NCI-H345 treated with DMSO at 0.1 percent for 48 hours (cell line): ENCODE measurements around the gene CRHR1.

ENCODE experiments used
- DNase-seq: peaks from one replicate; lab custom pipeline; 2025; ENCODE audit not compliant: unreplicated experiment; lab: John Stamatoyannopoulos, UW

The CRHR1 gene

GRCh38 chr17:45757431-45758218, 26.5 kb upstream of the CRHR1 start:
- no peak for DNase-seq

GRCh38 chr17:45758544-45758943, 25.6 kb upstream of the CRHR1 start:
- no peak for DNase-seq

GRCh38 chr17:45759761-45760160, 24.4 kb upstream of the CRHR1 start:
- DNase-seq = no peak

- DNase-seq = no peak
Measured at GRCh38 chr17:45761957-45762565, 22.1 kb upstream of the CRHR1 start.

- no peak for DNase-seq
Measured at GRCh38 chr17:45763182-45763581, 20.9 kb upstream of the CRHR1 start.

- no peak for DNase-seq
Measured at GRCh38 chr17:45764479-45764878, 19.6 kb upstream of the CRHR1 start.

- DNase-seq = no peak
Measured at GRCh38 chr17:45768000-45768399, 16.1 kb upstream of the CRHR1 start.

GRCh38 chr17:45770632-45771270, 13.4 kb upstream of the CRHR1 start:
- no peak for DNase-seq

GRCh38 chr17:45771271-45771959, 12.7 kb upstream of the CRHR1 start:
- DNase-seq = no peak

DNA sequence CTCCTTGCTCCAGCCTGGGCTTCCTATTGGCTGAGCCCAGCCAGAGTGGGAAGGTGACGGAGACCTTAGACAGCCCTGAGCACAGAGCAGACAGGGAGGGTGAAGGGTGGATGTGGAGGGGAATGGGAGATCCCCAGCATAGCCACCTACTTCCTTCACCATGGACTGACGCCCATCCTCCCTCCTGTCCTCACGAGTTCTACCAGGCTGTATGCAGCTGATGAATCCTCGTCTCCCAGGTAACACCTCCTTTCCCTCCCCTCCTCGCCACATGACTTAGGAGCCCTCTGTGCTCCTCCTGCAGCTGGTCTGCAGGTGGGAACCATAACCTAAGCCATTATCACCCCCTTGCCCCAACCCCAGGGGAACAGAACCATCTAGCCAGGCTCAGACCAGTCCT, 9.0 kb upstream of the CRHR1 start:
- DNase-seq = peak; percentile 74

DNA sequence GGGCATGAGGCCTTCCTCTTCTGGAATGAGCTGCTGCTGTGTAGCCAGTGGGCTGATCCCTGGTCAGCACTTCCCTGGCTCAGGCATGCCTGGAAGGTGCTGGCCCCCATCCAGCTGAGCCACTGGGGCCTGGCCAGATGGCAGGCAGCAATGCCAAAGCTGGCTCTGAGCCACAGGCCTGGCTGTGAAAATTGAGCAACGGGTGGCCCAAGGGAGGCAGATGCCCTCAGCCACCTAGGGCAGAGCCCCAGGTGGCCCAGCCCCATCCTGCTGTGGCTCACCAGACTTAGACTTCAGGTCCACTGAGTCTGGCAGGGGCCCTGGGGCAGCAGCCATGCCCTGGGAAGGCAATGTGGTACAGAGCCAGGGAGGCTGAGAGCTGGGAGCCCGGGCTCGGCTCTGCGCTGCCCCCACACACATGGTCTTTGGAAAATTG, 8.5 kb upstream of the CRHR1 start:
- DNase-seq = peak; percentile 75

DNA sequence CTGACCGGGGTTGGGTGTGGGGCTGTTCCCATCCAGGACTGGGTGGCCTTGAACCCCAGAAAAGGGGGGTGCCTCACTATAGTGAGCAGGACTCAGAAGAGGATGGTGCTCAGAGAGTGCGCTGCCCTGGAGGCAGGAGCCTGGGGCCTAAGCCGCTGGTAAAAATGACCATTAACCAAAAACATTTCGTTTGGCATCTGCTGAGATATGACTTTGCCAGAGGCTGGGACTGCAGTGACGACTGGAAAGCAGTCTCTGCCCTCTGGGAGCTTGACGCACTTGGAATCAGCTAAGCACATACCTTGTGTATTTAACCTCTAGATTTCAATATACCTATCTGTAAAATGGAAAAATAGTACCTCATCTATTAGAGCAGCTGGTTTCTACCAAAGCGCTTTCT, 7.2 kb upstream of the CRHR1 start:
- DNase-seq = no peak

- DNase-seq = no peak
Measured at GRCh38 chr17:45777388-45777787, 6.7 kb upstream of the CRHR1 start.

DNA sequence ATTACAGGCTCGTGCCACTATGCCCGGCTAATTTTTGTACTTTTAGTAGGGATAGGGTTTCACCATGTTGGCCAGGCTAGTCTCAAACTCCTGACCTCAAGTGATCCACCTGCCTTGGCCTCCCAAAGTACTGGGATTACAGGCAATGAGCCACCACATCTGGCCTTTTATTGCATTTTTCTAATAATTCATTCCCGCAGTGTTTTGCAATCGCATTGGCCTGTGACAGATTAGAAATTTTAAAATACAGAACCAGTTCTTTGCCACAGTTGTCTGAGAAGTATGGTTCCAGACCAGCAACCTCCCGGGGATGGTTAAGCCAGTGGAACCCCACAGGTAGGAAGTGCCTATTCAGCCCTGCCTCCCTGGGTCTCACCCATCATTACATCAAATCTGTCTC, 3.2 kb upstream of the CRHR1 start:
- no peak for DNase-seq

- peak; percentile 53 for DNase-seq
Measured at GRCh38 chr17:45782889-45783592, 1.1 kb upstream of the CRHR1 start.

- peak; percentile 49 for DNase-seq
Measured at GRCh38 chr17:45783593-45784292, 377 bp upstream of the CRHR1 start.

DNA sequence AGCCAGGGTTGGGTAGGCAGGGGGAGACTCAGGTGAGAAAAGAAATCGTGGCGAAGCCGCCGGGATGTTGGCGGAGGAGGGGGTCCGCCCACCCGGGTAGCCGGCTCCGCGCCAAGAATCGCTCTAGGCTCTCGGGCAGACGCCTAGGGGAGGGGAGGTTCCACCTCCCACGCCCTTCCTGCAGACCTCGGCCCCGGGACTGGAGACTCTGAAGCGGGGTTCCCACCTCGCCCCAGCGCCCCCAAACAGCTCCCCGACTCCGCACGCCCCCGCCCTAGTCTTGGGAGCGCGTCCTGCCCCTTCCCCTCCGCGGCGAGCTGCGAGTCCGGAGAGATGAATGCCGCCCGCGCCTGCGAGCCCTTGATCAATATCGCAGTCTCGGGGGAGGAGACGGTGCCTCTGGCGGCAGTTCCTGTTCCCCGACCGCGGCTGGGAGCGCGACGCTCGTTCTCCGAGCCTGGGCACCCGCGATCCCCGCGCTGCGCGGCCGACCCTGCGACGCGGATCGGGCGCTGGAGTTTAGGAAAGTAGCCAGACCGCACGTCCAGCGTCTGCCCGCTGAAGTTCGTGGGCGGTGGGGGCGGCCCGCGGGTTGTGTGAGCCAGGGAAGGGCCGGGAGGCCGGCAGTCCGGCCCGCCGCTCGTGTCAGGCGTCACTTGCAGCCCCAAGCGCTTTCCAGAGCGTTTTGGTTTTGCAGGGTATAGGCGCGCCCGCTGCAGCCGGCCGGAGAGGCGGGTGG, 790 bp downstream of the CRHR1 start:
- peak; percentile 65 for DNase-seq

DNA sequence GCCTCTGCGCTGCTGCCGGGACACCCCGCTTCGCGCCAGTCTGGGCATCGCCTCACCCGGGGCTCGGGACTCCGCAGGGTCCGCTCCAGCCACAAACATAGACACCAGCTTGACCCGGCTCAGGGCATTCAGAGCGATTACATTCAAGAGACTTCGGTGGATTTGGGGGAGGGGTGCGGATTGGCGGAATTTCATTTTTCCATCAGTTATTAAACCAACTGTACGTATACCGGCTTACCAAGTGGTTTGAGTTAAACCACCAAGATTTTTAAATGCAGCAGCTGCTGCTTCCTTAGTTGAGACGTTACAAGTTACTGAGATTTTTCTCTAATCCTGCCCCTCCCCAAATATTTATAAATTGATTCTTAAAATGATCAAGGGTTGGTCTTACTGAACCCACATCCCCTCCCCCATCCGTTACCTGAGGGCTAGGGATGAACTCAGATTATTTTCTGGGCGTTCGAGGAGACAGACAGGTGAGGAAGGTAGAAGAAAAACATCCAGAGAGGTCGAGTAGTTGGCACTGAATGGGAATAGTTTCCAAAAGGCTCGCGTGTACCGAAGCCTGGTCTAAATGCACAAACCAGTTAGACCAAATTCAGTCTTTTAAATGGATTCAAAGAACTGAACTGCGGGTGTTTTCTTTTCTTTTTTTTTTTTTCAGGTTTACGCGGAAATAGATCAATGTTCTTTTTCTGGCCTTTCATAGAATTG, 1.5 kb downstream of the CRHR1 start:
- no peak for DNase-seq

DNA sequence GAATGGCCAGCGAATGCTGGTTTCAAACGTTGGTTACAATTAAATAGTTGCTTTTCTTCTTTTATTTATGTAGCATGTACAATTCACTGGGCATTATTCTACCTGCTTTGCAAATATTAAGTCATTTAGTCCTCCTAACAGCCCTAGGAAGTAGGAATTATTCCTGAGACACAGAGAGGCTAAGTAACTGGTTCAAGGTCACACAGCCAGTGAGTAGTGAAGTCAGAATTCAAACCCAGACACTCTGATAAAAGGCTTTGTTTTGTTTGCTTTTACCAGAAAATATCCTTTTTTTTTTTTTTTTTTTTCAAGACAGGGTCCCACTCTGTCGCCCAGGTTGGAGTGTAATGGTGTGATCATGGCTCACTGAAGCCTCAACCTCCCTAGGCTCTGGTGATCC, 2.2 kb downstream of the CRHR1 start:
- no peak for DNase-seq
